Pancreas (tissue), 10 donors: Measurements from ENCODE around the gene MKNK1. TPM values are rescaled to one million over a fixed set of nuclear protein-coding genes. Genes with fewer than 3 reads are reported as not detected.

Source experiments
- ATAC-seq, 4 donors: fragments of 200-7000 bp; cut with Tn5 transposase; one replicate each; pipeline versions ENCODE4 v1.8.0 to v1.9.1; 2020; ENCODE audit warnings: mild to moderate bottlenecking in 4 of 4, moderate library complexity in 4 of 4
- DNase-seq, 6 donors: peaks; one replicate each; pipeline ENCODE4 v3.0.0-alpha.2; 2020
- FAIRE-seq: peaks from 2 replicates; lab custom pipeline; 2012; peaks lifted over from hg19 to GRCh38; lab: Jason Lieb, UNC
- H3K27ac ChIP-seq, 4 donors: fragments of 200-600 bp; sonication (generic); 1 replicate in 3 of 4; 2 replicates in 1 of 4; pipeline versions ENCODE4 v1.5.0 to v1.8.0; 2020
- H3K27me3 ChIP-seq, 4 donors: fragments of 200-600 bp; one replicate each; pipeline ENCODE4 v1.8.0; 2021
- H3K36me3 ChIP-seq, 3 donors: fragments of 200-600 bp; sonication (generic) in 1 of 3; one replicate each; pipeline versions ENCODE4 v1.5.0 to v1.8.0; 2020 to 2021
- H3K4me1 ChIP-seq, 3 donors: fragments of 200-600 bp; one replicate each; pipeline ENCODE4 v1.8.0; 2021
- H3K4me3 ChIP-seq, 4 donors: fragments of 200-600 bp; sonication (generic) in 2 of 4; one replicate each; pipeline versions ENCODE4 v1.5.0 to v1.8.0; 2020 to 2021
- H3K9me3 ChIP-seq, 4 donors: fragments of 200-600 bp; one replicate each; pipeline ENCODE4 v1.8.0; 2021
- WGBS, 2 donors: extraction: QIAGEN DNeasy Blood & Tissue Kit; methylation state at CpG; one replicate each; pipeline ENCODE4 v1.1.7; 2013; 5-methylcytosine and 5-hydroxymethylcytosine counted together
- intact Hi-C, 3 donors: fragments of 100-400 bp; cut with DNase I; formaldehyde crosslinking; loops; one replicate each; pipeline versions ENCODE4 v1.11.1 to v1.14.2; 2022
- polyA plus RNA-seq, 2 donors: library from polyadenylated mRNA; stranded (reverse); fragments of 200-250 nt; gene quantifications; one replicate each; pipeline ENCODE4 v1.2.3, GENCODE V29; 2013
- total RNA-seq, 6 donors: library from RNA; stranded (reverse); fragmentation: NEBNext Ultra II Directional in 4 of 6; extraction: Animal tissue kit (Norgen Biotek cat#: 25700) in 4 of 6; gene quantifications; one replicate each; pipeline versions ENCODE4 v1.2.1 to v1.2.4, GENCODE V29; 2021 to 2023
- TF ChIP-seq, protein P1 (sequence below), 4 donors: fragments of 200-600 bp; sonication (generic) in 3 of 4; IDR thresholded peaks; one replicate each; pipeline versions ENCODE4 v1.5.0 to v1.8.0; 2021; ENCODE audit warnings: antibody characterized with exemption in 4 of 4
- donor health status: healthy with polysubstance abuse.
- donor health status: DM: no; HTN: no; CAD: no; lungs with moderate emphysema.
- donor health status: DM: no; HTN: no; CAD: no.
- donor health status: control.
- donor health status: control.
- donor health status: Bipolar disorder and iron deficiency.
- donor health status: DM: yes; HTN: yes; CAD: no.
- donor health status: DM: no; HTN: no; CAD: no.
- donor health status: DM: no; HTN: no; CAD: no.
- donor health status: DM: yes; HTN: yes; CAD: no.

Gene MKNK1
- total and polyA plus RNA-seq, 8 donors, result 44.9 to 172 (median 103) TPM

DNA sequence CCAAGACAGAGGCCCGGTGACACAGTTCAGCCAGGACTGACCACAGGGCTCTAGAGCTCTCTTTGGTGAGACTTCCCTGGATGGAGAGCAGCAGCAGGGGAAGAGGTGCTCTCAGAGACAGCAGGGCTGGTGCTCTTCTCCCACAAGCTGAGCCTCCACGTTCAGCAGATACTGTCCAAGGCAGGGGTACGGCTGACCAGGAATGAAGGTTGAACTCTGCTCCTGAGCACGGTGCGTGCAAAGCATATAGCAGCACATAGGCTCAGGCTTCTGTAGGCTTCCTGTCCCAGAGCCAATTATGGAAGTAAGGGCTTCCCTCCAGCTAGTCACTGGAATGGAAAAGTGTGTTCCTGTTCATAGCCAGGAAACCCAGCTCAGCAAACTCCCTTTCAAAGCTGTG lies 90.5 kb downstream of the MKNK1 start:
- TF ChIP-seq, protein P1, sequence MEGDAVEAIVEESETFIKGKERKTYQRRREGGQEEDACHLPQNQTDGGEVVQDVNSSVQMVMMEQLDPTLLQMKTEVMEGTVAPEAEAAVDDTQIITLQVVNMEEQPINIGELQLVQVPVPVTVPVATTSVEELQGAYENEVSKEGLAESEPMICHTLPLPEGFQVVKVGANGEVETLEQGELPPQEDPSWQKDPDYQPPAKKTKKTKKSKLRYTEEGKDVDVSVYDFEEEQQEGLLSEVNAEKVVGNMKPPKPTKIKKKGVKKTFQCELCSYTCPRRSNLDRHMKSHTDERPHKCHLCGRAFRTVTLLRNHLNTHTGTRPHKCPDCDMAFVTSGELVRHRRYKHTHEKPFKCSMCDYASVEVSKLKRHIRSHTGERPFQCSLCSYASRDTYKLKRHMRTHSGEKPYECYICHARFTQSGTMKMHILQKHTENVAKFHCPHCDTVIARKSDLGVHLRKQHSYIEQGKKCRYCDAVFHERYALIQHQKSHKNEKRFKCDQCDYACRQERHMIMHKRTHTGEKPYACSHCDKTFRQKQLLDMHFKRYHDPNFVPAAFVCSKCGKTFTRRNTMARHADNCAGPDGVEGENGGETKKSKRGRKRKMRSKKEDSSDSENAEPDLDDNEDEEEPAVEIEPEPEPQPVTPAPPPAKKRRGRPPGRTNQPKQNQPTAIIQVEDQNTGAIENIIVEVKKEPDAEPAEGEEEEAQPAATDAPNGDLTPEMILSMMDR (IDR thresholded peaks at IDR 0.05), result no peak
- H3K9me3 ChIP-seq, result no peaks in the 10 kb centered on the region
- 77 to 80% methylated on average over 5 of the region's 5 CpGs for whole genome bisulfite sequencing, 2 donors
- H3K36me3 ChIP-seq, result no peaks in the 10 kb centered on the region
- no peaks in the 10 kb centered on the region for H3K4me1 ChIP-seq
- intact Hi-C loops, result no loop called here
- H3K27ac ChIP-seq, result no peak overlapping the region
- DNase-seq (peak in 1 of 6 donors; percentile 22), FAIRE-seq (no peak), ATAC-seq (no peak)
- H3K27me3 ChIP-seq, result no peaks in the 10 kb centered on the region
- H3K4me3 ChIP-seq, result no peak overlapping the region

DNA sequence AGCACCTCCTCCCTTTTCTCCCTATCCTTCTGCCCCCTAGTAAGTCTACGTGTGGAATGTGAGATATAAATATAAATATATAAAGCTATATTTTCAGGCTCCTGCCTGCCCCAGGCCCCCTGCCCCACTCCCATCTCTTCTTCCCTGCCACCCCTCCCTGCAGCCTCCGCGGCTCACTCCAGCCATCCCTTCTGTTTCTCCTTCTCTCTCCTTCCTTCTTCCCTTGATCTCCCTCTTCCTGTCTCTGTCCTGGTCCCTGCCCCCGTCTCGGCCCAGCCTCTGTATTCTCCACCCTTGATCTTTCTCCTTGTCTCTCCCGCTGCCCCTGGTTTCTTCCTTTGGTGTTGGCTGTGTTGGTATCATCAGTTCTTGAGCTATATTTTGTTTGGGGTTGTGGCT lies 91.3 kb downstream of the MKNK1 start:
- no peak for FAIRE-seq
- H3K4me1 ChIP-seq, result no peaks in the 10 kb centered on the region
- DNase-seq, result peak in 1 of 6 donors; percentile 8
- no peaks in the 10 kb centered on the region for H3K36me3 ChIP-seq
- no peak overlapping the region for H3K27ac ChIP-seq
- H3K9me3 ChIP-seq, result no peaks in the 10 kb centered on the region
- intact Hi-C loops, result no loop called here
- 82% methylated on average over 6 of the region's 6 CpGs for WGBS, 2 donors
- ATAC-seq, result no peak
- TF ChIP-seq, protein P1 (IDR thresholded peaks at IDR 0.05), result no peak
- no peak overlapping the region for H3K4me3 ChIP-seq
- no peaks in the 10 kb centered on the region for H3K27me3 ChIP-seq

DNA sequence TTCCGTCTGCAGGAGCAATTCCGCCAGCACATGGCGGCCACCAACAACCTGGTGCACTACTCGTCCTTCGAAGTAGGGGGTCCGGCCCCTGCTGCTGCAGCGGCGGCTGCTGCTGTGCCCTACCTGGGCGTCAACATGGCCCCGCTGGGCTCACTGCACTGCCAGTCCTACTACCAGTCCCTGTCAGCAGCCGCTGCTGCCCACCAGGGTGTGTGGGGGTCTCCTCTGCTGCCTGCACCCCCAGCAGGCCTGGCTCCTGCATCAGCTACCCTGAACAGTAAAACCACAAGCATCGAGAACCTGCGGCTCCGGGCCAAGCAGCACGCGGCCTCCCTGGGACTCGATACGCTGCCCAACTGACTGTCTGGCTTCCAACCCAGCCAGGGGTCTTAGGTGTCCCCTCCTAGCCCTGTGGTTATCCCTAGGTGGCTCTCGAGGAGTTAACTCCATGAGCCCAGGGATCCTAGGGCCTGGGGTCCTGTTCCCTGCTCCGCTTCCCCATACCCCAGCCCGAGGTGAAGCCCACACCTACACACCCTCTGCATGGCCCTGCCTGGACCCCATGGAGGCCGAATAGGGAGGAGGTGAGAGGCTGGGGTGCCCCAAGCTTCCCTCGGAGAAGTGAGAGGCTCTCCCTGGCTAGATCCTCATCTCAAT lies 91.8 kb downstream of the MKNK1 start:
- Histone ChIP-seq H3K36me3 (no peaks in the 10 kb centered on the region), H3K9me3 (no peaks in the 10 kb centered on the region), H3K4me1 (no peaks in the 10 kb centered on the region), H3K27ac (no peak overlapping the region), H3K27me3 (no peaks in the 10 kb centered on the region), H3K4me3 (no peak overlapping the region)
- intact Hi-C loops, result no loop called here
- no peak for ATAC-seq
- 77 to 80% methylated on average over 23 of the region's 23 CpGs for WGBS, 2 donors
- no peak for FAIRE-seq
- DNase-seq, result peak in 1 of 6 donors; percentile 51
- TF ChIP-seq, protein P1 (IDR thresholded peaks at IDR 0.05), result no peak

DNA sequence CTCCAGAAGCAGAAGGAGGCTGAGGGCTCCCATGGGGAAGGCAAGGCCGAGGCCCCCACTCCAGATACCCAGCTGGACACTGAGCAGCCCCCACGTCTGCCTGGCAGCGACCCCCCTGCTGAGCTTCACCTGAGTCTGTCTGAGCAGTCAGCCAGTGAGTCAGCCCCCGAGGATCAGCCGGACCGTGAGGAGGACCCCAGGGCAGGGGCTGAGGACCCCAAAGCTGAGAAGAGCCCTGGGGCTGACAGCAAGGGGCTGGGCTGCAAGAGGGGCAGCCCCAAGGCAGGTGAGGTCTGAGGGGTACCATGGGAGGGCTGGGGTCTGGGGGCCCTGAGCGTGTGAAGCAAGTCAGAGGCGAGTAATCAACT lies 93.1 kb downstream of the MKNK1 start:
- TF ChIP-seq, protein P1 (IDR thresholded peaks at IDR 0.05), result no peak
- peak in 1 of 6 donors; percentile 50 for DNase-seq
- intact Hi-C loops, result no loop called here

DNA sequence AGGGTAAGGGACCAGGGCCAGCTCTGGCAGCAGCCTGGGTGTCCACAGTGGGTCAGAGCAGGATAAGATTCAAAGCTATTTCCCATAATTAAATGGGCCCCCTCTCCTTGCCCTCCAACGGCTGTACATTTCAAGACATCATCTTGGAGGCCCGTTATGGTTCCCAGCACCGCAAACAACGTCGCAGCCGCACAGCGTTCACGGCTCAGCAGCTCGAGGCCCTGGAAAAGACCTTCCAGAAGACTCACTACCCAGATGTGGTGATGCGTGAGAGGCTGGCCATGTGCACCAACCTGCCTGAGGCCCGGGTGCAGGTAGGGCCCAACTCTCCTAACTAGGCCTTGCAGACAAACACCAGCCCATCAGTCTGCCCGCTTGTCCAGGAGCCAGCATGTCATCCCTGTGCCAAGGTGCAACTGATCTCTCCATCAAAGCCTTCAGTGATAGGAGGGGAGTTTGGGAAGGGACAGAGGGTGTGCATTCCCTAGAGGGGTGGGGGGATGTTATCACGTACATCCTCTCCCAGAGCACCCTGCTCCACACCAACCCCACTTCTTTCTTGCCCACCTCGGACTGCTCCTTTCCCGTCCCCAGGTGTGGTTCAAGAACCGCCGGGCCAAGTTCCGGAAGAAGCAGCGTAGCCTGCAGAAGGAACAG lies 93.6 kb downstream of the MKNK1 start:
- ATAC-seq (no peak), DNase-seq (peak in 1 of 6 donors; percentile 23), FAIRE-seq (no peak)
- 90 to 92% methylated on average over 19 of the region's 19 CpGs for WGBS, 2 donors
- TF ChIP-seq, protein P1 (IDR thresholded peaks at IDR 0.05), result no peak
- Histone ChIP-seq H3K9me3 (no peaks in the 10 kb centered on the region), H3K36me3 (no peaks in the 10 kb centered on the region), H3K4me1 (no peaks in the 10 kb centered on the region), H3K27me3 (no peaks in the 10 kb centered on the region), H3K4me3 (no peak overlapping the region), H3K27ac (no peak overlapping the region)
- intact Hi-C loops, result no loop called here

More for the DNA sequence above, 93.1 kb downstream of the MKNK1 start:
- FAIRE-seq (no peak), ATAC-seq (no peak)
- Histone ChIP-seq H3K4me1 (no peaks in the 10 kb centered on the region), H3K27me3 (no peaks in the 10 kb centered on the region), H3K27ac (no peak overlapping the region), H3K4me3 (no peak overlapping the region), H3K9me3 (no peaks in the 10 kb centered on the region), H3K36me3 (no peaks in the 10 kb centered on the region)
- 68 to 70% methylated on average over 8 of the region's 8 CpGs for WGBS, 2 donors
